Aorta (tissue), 5 donors: ENCODE data around the gene TATDN2. TPM values are rescaled to one million over a fixed set of nuclear protein-coding genes. Genes with fewer than 3 reads are reported as not detected.

Experiments
- ATAC-seq: fragments of 200-7000 bp; cut with Tn5 transposase; one replicate; pipeline ENCODE4 v1.9.1; 2022; ENCODE audit warnings: moderate library complexity; ENCODE audit not compliant: low FRiP score
- DNase-seq, 2 donors: peaks; one replicate each; pipeline ENCODE4 v3.0.0-alpha.2; 2020
- H3K27ac ChIP-seq, 2 donors: one replicate each; pipeline ENCODE4 v1.5.1; 2013; ENCODE audit warnings: low read length in 2 of 2, mild to moderate bottlenecking in 2 of 2, moderate library complexity in 2 of 2, control low read depth in 1 of 2, inconsistent platforms in 1 of 2, low read depth in 1 of 2
- H3K27me3 ChIP-seq, 2 donors: one replicate each; pipeline ENCODE4 v1.6.1; 2013; ENCODE audit warnings: control low read depth in 1 of 2, low read length in 1 of 2, mild to moderate bottlenecking in 1 of 2, moderate library complexity in 1 of 2; ENCODE audit not compliant: insufficient read depth in 2 of 2, control insufficient read depth in 1 of 2
- H3K36me3 ChIP-seq, 2 donors: one replicate each; pipeline ENCODE4 v1.6.1; 2013; ENCODE audit warnings: control low read depth in 1 of 2, low read length in 1 of 2, mild to moderate bottlenecking in 1 of 2; ENCODE audit not compliant: insufficient read depth in 2 of 2, control insufficient read depth in 1 of 2
- H3K4me1 ChIP-seq, 2 donors: one replicate each; pipeline ENCODE4 v1.6.1; 2013; ENCODE audit warnings: low read length in 2 of 2, control low read depth in 1 of 2, mild to moderate bottlenecking in 1 of 2, moderate library complexity in 1 of 2; ENCODE audit not compliant: insufficient read depth in 2 of 2, control insufficient read depth in 1 of 2
- H3K4me3 ChIP-seq, 2 donors: one replicate each; pipeline ENCODE4 v1.5.1; 2013; ENCODE audit warnings: low read length in 2 of 2, control low read depth in 1 of 2, mild to moderate bottlenecking in 1 of 2
- H3K9me3 ChIP-seq: one replicate; pipeline ENCODE4 v1.6.1; 2013; ENCODE audit warnings: mild to moderate bottlenecking, low read length; ENCODE audit not compliant: control insufficient read depth
- WGBS, 2 donors: extraction: QIAGEN DNeasy Blood & Tissue Kit; methylation state at CpG; one replicate each; pipeline ENCODE4 v1.1.7; 2013; 5-methylcytosine and 5-hydroxymethylcytosine counted together
- intact Hi-C, 2 donors: fragments of 100-400 bp; cut with DNase I; formaldehyde crosslinking; loops; one replicate each; pipeline versions ENCODE4 v1.14.2 to v1.15.0; 2022
- polyA plus RNA-seq, 2 donors: library from polyadenylated mRNA; stranded (reverse); fragments of 200-250 nt; gene quantifications; one replicate each; pipeline ENCODE4 v1.2.3, GENCODE V29; 2013
- total RNA-seq, 2 donors: library from RNA; stranded (reverse); fragmentation: NEBNext Ultra II Directional; extraction: Animal tissue kit (Norgen Biotek cat#: 25700); gene quantifications; one replicate each; pipeline ENCODE4 v1.2.1, GENCODE V29; 2021
- donor health status: healthy with polysubstance abuse.
- donor health status: Bipolar disorder and iron deficiency.
- donor health status: DM: no; HTN: no; CAD: no.
- donor health status: DM: no; HTN: no; CAD: no.
- donor health status: DM: yes; HTN: yes; CAD: no.

The TATDN2 gene
- total and polyA plus RNA-seq, 4 donors: 14.0 to 36.3 (median 22.6) TPM

GRCh38 chr3:10312391-10312790 lies 64.1 kb downstream of the TATDN2 start:
- Histone ChIP-seq H3K9me3 (no peaks in the 10 kb centered on the region), H3K4me1 (no peaks in the 10 kb centered on the region), H3K36me3 (peaks cover 0 to 27% of the 10 kb centered on the region in 2 donors), H3K4me3 (no peak overlapping the region), H3K27ac (no peak overlapping the region), H3K27me3 (no peaks in the 10 kb centered on the region)
- DNase-seq: no peak
- WGBS, 2 donors: 75 to 76% methylated on average over 10 of the region's 10 CpGs
- ATAC-seq: no peak
- intact Hi-C loops: no loop called here

GRCh38 chr3:10312861-10313260 lies 64.6 kb downstream of the TATDN2 start:
- Histone ChIP-seq H3K4me3 (no peak overlapping the region), H3K27me3 (no peaks in the 10 kb centered on the region), H3K36me3 (peaks cover 0 to 31% of the 10 kb centered on the region in 2 donors), H3K27ac (no peak overlapping the region), H3K9me3 (no peaks in the 10 kb centered on the region), H3K4me1 (no peaks in the 10 kb centered on the region)
- intact Hi-C loops: no loop called here
- no peak for DNase-seq
- WGBS, 2 donors: 75 to 76% methylated on average over 3 of the region's 3 CpGs
- ATAC-seq: no peak

- Histone ChIP-seq H3K4me1 (no peaks in the 10 kb centered on the region), H3K9me3 (no peaks in the 10 kb centered on the region), H3K27me3 (no peaks in the 10 kb centered on the region), H3K4me3 (no peak overlapping the region), H3K36me3 (peaks cover 0 to 30% of the 10 kb centered on the region in 2 donors), H3K27ac (no peak overlapping the region)
- intact Hi-C loops: no loop called here
- 91 to 92% methylated on average over 14 of the region's 14 CpGs for WGBS, 2 donors
- DNase-seq (no peak), ATAC-seq (no peak)
These were observed 66.8 kb downstream of the TATDN2 start for GRCh38 chr3:10315101-10315500.

DNA sequence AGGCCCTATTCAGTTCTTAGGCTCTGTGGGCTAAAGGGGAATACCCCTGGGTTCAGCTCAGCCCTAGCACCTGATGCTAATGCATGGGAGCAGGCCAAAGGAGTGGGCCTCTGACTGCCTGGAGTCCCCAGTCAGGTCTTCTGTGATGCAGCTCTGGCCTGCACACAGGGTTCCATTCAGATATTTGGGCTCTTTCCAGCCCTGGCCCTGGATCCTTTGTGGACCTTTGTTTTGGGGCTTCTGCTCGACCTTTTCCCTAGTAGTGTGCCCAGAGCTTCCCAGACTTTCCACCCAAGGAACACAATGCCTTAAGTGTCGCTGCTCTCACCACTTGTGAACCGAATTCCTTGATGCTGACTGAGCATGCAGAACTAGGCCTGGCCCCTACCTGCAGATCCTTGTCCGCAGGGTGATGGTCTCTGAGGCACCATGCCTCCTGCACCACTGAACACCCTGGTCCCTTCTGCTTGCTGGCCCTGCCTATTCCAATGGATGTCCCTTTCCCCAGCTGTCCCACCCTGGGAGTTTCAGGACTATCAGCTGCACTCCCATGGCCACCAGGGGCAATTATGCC lies 67.6 kb downstream of the TATDN2 start:
- intact Hi-C loops: no loop called here
- WGBS, 2 donors: 91 to 93% methylated on average over 4 of the region's 4 CpGs
- Histone ChIP-seq H3K27me3 (no peaks in the 10 kb centered on the region), H3K4me3 (no peak overlapping the region), H3K9me3 (no peaks in the 10 kb centered on the region), H3K36me3 (peaks cover 0 to 30% of the 10 kb centered on the region in 2 donors), H3K4me1 (no peaks in the 10 kb centered on the region), H3K27ac (no peak overlapping the region)
- no peak for DNase-seq
- no peak for ATAC-seq

DNA sequence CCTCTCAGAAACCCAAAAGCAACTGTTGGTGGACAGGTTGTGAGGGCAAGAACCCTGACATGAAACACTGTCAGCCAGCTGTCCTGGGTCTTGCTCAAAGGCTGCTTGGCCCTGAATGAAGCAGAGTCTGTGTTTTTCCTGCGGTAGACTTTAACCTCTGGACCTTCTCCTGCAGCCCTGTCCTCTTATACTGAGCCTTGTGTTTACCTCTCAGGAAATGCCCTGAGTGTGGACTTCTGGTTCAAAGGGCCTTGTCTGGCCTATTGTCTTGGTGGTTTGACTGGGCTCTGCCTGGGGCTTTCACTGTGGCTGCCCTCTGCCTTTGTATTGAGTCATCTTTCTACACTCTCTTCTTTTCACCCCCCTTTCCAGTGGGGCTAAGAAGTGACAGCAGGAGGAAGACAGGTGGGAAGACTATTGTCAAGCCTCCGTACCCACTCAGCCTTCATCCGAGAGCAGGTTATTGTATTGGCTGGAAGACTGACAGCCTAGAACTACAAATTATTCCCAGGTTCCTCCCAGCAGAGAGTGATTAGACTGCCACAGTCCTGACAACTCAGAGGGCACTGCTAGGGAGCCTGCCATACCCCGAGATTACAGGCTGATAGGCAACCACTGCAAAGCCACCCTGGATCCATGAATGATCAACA lies 69.2 kb downstream of the TATDN2 start:
- no peak for DNase-seq
- H3K27ac ChIP-seq: no peak overlapping the region
- ATAC-seq: no peak
- H3K36me3 ChIP-seq: peaks cover 0 to 26% of the 10 kb centered on the region in 2 donors
- no peak overlapping the region for H3K4me3 ChIP-seq
- no peaks in the 10 kb centered on the region for H3K9me3 ChIP-seq
- 83 to 90% methylated on average over 4 of the region's 4 CpGs for WGBS, 2 donors
- no peaks in the 10 kb centered on the region for H3K27me3 ChIP-seq
- intact Hi-C loops: no loop called here
- H3K4me1 ChIP-seq: no peaks in the 10 kb centered on the region

GRCh38 chr3:10317961-10318350 lies 69.7 kb downstream of the TATDN2 start:
- 90 to 91% methylated on average over 3 of the region's 3 CpGs for WGBS, 2 donors
- ATAC-seq: no peak

DNA sequence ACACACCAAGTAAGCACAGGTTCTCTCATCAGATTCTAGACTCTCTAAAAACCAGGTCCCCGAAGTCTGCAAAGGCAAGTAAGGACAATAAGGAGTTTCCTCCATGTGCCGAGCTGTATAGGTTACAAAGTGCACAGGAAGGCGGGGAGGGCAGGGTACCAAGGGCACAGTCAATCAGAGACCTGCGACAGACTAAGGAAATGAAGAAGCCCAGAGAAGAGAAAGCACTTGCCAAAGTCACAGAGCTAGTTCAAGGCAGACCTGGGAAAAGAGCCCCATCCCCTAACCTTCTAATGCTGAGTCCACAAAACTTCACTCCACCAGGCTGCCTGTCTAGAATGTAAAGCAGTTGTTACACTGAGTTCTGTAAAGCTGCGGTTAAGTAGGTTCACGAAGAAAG lies 71.0 kb downstream of the TATDN2 start:
- H3K36me3 ChIP-seq: peaks cover 0 to 23% of the 10 kb centered on the region in 2 donors
- H3K9me3 ChIP-seq: no peaks in the 10 kb centered on the region
- no peak overlapping the region for H3K27ac ChIP-seq
- H3K27me3 ChIP-seq: no peaks in the 10 kb centered on the region
- no peak overlapping the region for H3K4me3 ChIP-seq
- DNase-seq: no peak
- H3K4me1 ChIP-seq: no peaks in the 10 kb centered on the region
- ATAC-seq: no peak
- WGBS, 2 donors: 57 to 64% methylated on average over 6 of the region's 6 CpGs
- intact Hi-C loops: no loop called here

More at GRCh38 chr3:10317961-10318350, 69.7 kb downstream of the TATDN2 start:
- Histone ChIP-seq H3K27ac (no peak overlapping the region), H3K27me3 (no peaks in the 10 kb centered on the region), H3K36me3 (peaks cover 0 to 26% of the 10 kb centered on the region in 2 donors), H3K9me3 (no peaks in the 10 kb centered on the region), H3K4me3 (no peak overlapping the region), H3K4me1 (no peaks in the 10 kb centered on the region)
- DNase-seq: no peak
- intact Hi-C loops: no loop called here

DNA sequence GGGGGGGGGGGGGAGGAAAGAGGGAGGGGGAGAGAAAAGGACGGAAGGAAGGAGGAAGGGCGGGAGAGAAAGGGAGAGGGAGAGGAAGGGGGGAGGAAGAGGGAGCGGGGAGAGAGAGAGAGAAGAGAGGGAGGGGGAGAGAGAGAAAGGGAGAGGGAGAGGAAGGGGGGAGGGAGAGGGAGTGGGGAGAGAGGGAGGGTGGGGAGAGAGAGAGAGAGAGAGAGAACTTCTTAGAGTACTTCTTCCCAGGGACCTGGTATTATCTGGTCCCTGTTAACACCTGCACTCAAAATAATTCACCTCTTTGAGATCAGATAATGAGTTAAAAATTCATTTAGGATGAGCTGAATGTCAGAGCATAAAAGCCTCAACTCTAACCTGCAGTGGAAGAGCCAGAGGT lies 71.5 kb downstream of the TATDN2 start:
- 1 to 13% methylated on average over 1 to 3 of the region's 3 CpGs for WGBS, 2 donors
- Histone ChIP-seq H3K4me3 (peak overlapping the region; percentile 95 to 98), H3K27me3 (no peaks in the 10 kb centered on the region), H3K27ac (peak overlapping the region in 1 of 2 donors; percentile 85), H3K9me3 (no peaks in the 10 kb centered on the region), H3K4me1 (no peaks in the 10 kb centered on the region), H3K36me3 (peaks cover 0 to 18% of the 10 kb centered on the region in 2 donors)
- intact Hi-C loops: no loop called here
- no peak for ATAC-seq
- DNase-seq: no peak

- H3K36me3 ChIP-seq: peaks cover 0 to 14% of the 10 kb centered on the region in 2 donors
- WGBS, 2 donors: 0% methylated on average over 9 of the region's 9 CpGs
- ATAC-seq: no peak
These were observed 72.0 kb downstream of the TATDN2 start for GRCh38 chr3:10320320-10320677.

More at GRCh38 chr3:10320320-10320677, 72.0 kb downstream of the TATDN2 start:
- intact Hi-C loops: no loop called here
- H3K27ac ChIP-seq: peak overlapping the region in 1 of 2 donors; percentile 85
- DNase-seq: no peak
- peak overlapping the region; percentile 95 to 98 for H3K4me3 ChIP-seq
- no peaks in the 10 kb centered on the region for H3K27me3 ChIP-seq
- H3K9me3 ChIP-seq: no peaks in the 10 kb centered on the region
- no peaks in the 10 kb centered on the region for H3K4me1 ChIP-seq
